Esophagus squamous epithelium (tissue), 4 donors: ENCODE data around the gene FAM167B.

Experiments
- POLR2A ChIP-seq, 4 donors: fragments of 450-650 bp; IDR thresholded peaks; one replicate each; pipeline ENCODE4 v1.6.1; 2017; ENCODE audit warnings: antibody characterized with exemption in 4 of 4, mild to moderate bottlenecking in 4 of 4, moderate library complexity in 3 of 4
- TF ChIP-seq, protein P1 (sequence below), 6 experiments: fragments of 450-650 bp in 4 of 6; fragments of 200-600 bp in 2 of 6; sonication (generic) in 2 of 6; IDR thresholded peaks; one replicate each; pipeline ENCODE4 v1.5.1; 2016 to 2019; ENCODE audit warnings: antibody characterized with exemption in 6 of 6, mild to moderate bottlenecking in 4 of 6, moderate library complexity in 4 of 6

DNA sequence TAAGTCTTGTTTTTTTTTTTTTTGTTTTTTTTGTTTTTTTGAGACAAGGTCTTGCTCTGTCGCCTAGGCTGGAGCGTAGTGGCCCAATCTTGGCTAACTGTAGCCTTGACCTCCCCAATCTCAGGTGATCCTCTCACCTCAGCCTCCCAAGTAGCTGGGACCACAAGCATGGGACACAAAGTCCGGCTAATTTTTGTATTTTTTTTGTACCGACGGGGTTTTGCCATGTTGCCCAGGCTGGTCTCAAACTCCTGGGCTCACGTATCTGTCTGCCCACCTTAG, 10.1 kb downstream of the FAM167B start:
- no peak for TF ChIP-seq POLR2A (IDR thresholded peaks at IDR 0.05)
- TF ChIP-seq, protein P1, sequence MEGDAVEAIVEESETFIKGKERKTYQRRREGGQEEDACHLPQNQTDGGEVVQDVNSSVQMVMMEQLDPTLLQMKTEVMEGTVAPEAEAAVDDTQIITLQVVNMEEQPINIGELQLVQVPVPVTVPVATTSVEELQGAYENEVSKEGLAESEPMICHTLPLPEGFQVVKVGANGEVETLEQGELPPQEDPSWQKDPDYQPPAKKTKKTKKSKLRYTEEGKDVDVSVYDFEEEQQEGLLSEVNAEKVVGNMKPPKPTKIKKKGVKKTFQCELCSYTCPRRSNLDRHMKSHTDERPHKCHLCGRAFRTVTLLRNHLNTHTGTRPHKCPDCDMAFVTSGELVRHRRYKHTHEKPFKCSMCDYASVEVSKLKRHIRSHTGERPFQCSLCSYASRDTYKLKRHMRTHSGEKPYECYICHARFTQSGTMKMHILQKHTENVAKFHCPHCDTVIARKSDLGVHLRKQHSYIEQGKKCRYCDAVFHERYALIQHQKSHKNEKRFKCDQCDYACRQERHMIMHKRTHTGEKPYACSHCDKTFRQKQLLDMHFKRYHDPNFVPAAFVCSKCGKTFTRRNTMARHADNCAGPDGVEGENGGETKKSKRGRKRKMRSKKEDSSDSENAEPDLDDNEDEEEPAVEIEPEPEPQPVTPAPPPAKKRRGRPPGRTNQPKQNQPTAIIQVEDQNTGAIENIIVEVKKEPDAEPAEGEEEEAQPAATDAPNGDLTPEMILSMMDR (IDR thresholded peaks at IDR 0.05): no peak
